H9 (cell line): Measurements from ENCODE around the gene PACSIN2. TPM values are rescaled to one million over a fixed set of nuclear protein-coding genes. Genes with fewer than 3 reads are reported as not detected.

Experiments used
- DNase-seq: peaks from one replicate; pipeline ENCODE4 v3.0.0-alpha.2; 2017
- H2AFZ ChIP-seq: one replicate; pipeline ENCODE4 v1.6.1; 2013; ENCODE audit warnings: mild to moderate bottlenecking, low read length, control low read depth, moderate library complexity
- H2AK5ac ChIP-seq: 2 replicates; pipeline ENCODE4 v1.6.1; 2013; ENCODE audit warnings: low read length, control low read depth, mixed read lengths; ENCODE audit not compliant: insufficient read length
- H2BK120ac ChIP-seq: one replicate; pipeline ENCODE4 v1.6.1; 2013; ENCODE audit warnings: low read depth, mild to moderate bottlenecking, low read length, control low read depth, inconsistent platforms; ENCODE audit not compliant: poor library complexity, severe bottlenecking
- H2BK12ac ChIP-seq: 2 replicates; pipeline ENCODE4 v1.6.1; 2013; ENCODE audit warnings: low read length, control low read depth, mixed read lengths, low read depth; ENCODE audit not compliant: insufficient read length
- H2BK15ac ChIP-seq: 2 replicates; pipeline ENCODE4 v1.6.1; 2013; ENCODE audit warnings: low read depth, low read length, control low read depth
- H2BK20ac ChIP-seq: one replicate; pipeline ENCODE4 v1.6.1; 2013; ENCODE audit warnings: low read depth, mild to moderate bottlenecking, low read length, control low read depth, inconsistent platforms; ENCODE audit not compliant: poor library complexity, severe bottlenecking
- H2BK5ac ChIP-seq: 2 replicates; pipeline ENCODE4 v1.6.1; 2013; ENCODE audit warnings: low read length, control low read depth, mixed read lengths; ENCODE audit not compliant: insufficient read length
- H3K14ac ChIP-seq: 2 replicates; pipeline ENCODE4 v1.6.1; 2013; ENCODE audit warnings: low read length, control low read depth; ENCODE audit not compliant: insufficient read depth
- H3K18ac ChIP-seq: 2 replicates; pipeline ENCODE4 v1.6.1; 2013; ENCODE audit warnings: low read depth, mild to moderate bottlenecking, mixed read lengths, low read length, control low read depth; ENCODE audit not compliant: insufficient read length
- H3K23ac ChIP-seq: 2 replicates; pipeline ENCODE4 v1.6.1; 2013; ENCODE audit warnings: low read length, control low read depth, mixed read lengths, low read depth; ENCODE audit not compliant: insufficient read length
- H3K23me2 ChIP-seq: 2 replicates; pipeline ENCODE4 v1.6.1; 2013; ENCODE audit warnings: low read depth, mild to moderate bottlenecking, mixed read lengths, low read length, control low read depth; ENCODE audit not compliant: insufficient read length, poor library complexity, severe bottlenecking
- H3K27ac ChIP-seq: 2 replicates; pipeline ENCODE4 v1.5.1; 2013; ENCODE audit warnings: low read length, control low read depth, mixed read lengths, low read depth; ENCODE audit not compliant: insufficient read length
- H3K27me3 ChIP-seq: 2 replicates; pipeline ENCODE4 v1.6.1; 2013; ENCODE audit warnings: low read length, control low read depth, inconsistent platforms; ENCODE audit not compliant: insufficient read depth
- H3K4ac ChIP-seq: 2 replicates; pipeline ENCODE4 v1.6.1; 2013; ENCODE audit warnings: low read depth, mild to moderate bottlenecking, control low read depth, inconsistent platforms, low read length, moderate library complexity
- H3K4me1 ChIP-seq: 2 replicates; pipeline ENCODE4 v1.6.1; 2013; ENCODE audit warnings: low read length, control low read depth, inconsistent platforms; ENCODE audit not compliant: insufficient read depth
- H3K4me2 ChIP-seq: 2 replicates; pipeline ENCODE4 v1.6.1; 2013; ENCODE audit warnings: low read length, control low read depth, mixed read lengths; ENCODE audit not compliant: insufficient read length, insufficient read depth
- H3K56ac ChIP-seq: 2 replicates; pipeline ENCODE4 v1.6.1; 2013; ENCODE audit warnings: low read depth, mild to moderate bottlenecking, mixed read lengths, low read length, control low read depth; ENCODE audit not compliant: insufficient read length
- H3K79me1 ChIP-seq: 2 replicates; pipeline ENCODE4 v1.6.1; 2013; ENCODE audit warnings: low read depth, mild to moderate bottlenecking, moderate library complexity, low read length, control low read depth, inconsistent platforms; ENCODE audit not compliant: insufficient read depth, poor library complexity, severe bottlenecking
- H3K79me2 ChIP-seq: 2 replicates; pipeline ENCODE4 v1.6.1; 2013; ENCODE audit warnings: low read length, control low read depth, inconsistent platforms; ENCODE audit not compliant: insufficient read depth
- H3K9ac ChIP-seq: 2 replicates; pipeline ENCODE4 v1.6.1; 2013; ENCODE audit warnings: low read length, control low read depth, mixed read lengths; ENCODE audit not compliant: insufficient read length; ENCODE audit errors: extremely low read depth
- H3K9me3 ChIP-seq: one replicate; pipeline ENCODE4 v1.6.1; 2013; ENCODE audit warnings: low read depth, low read length, inconsistent platforms; ENCODE audit not compliant: control insufficient read depth
- H3T11ph ChIP-seq: one replicate; pipeline ENCODE4 v1.6.1; 2013; ENCODE audit warnings: mild to moderate bottlenecking, low read length, control low read depth, inconsistent platforms
- H4K20me1 ChIP-seq: one replicate; pipeline ENCODE4 v1.6.1; 2013; ENCODE audit not compliant: control insufficient read depth, insufficient read length, insufficient read depth
- H4K5ac ChIP-seq: 2 replicates; pipeline ENCODE4 v1.6.1; 2013; ENCODE audit warnings: low read depth, mild to moderate bottlenecking, mixed read lengths, low read length, control low read depth; ENCODE audit not compliant: insufficient read length
- H4K8ac ChIP-seq: replicated peaks from 2 replicates; pipeline ENCODE4 v1.6.1; 2013; ENCODE audit warnings: low read length, control low read depth, mixed read lengths, low read depth; ENCODE audit not compliant: insufficient read length
- H4K91ac ChIP-seq: 2 replicates; pipeline ENCODE4 v1.6.1; 2013; ENCODE audit warnings: low read depth, mild to moderate bottlenecking, moderate library complexity, mixed read lengths, low read length, control low read depth; ENCODE audit not compliant: insufficient read length
- H3K27ac Mint-ChIP-seq, 3 experiments: 2 replicates in 2 of 3; 3 replicates in 1 of 3; pipeline ENCODE4 v1.8.0; 2020 to 2021; ENCODE audit warnings: mixed read lengths in 3 of 3, mild to moderate bottlenecking in 1 of 3, moderate library complexity in 1 of 3
- H3K27me3 Mint-ChIP-seq: 2 replicates; pipeline ENCODE4 v1.8.0; 2021; ENCODE audit warnings: low read depth, mild to moderate bottlenecking, moderate library complexity, mixed read lengths
- H3K36me3 Mint-ChIP-seq, 3 experiments: 2 replicates in 2 of 3; 3 replicates in 1 of 3; pipeline ENCODE4 v1.8.0; 2020 to 2021; ENCODE audit warnings: low read depth in 3 of 3, mixed read lengths in 3 of 3; ENCODE audit not compliant: insufficient read depth in 1 of 3
- H3K4me1 Mint-ChIP-seq, 2 experiments: 2 replicates each; pipeline ENCODE4 v1.8.0; 2020; ENCODE audit warnings: mixed read lengths in 2 of 2
- H3K4me3 Mint-ChIP-seq, 2 experiments: 2 replicates in 1 of 2; 3 replicates in 1 of 2; pipeline ENCODE4 v1.8.0; 2020 to 2021; ENCODE audit warnings: mild to moderate bottlenecking in 2 of 2, mixed read lengths in 2 of 2, moderate library complexity in 1 of 2
- H3K9me3 Mint-ChIP-seq, 2 experiments: 2 replicates in 1 of 2; 3 replicates in 1 of 2; pipeline ENCODE4 v1.8.0; 2020; ENCODE audit warnings: mild to moderate bottlenecking in 2 of 2, mixed read lengths in 2 of 2, moderate library complexity in 1 of 2
- WGBS: extraction: QIAGEN DNeasy Blood & Tissue Kit; methylation state at CpG from one replicate; pipeline ENCODE4 v1.1.7; 2013; ENCODE audit warnings: missing lambda C conversion rate, low lambda C conversion rate, mixed read lengths; ENCODE audit not compliant: insufficient read length; ENCODE audit errors: extremely low coverage; 5-methylcytosine and 5-hydroxymethylcytosine counted together
- total RNA-seq: library from RNA; stranded (reverse); gene quantifications from 2 replicates; pipeline ENCODE4 v1.2.1, GENCODE V29; 2021
- TF ChIP-seq, protein P1 (sequence below): fragments of 200-600 bp; sonication (generic); conservative IDR thresholded peaks from 3 replicates; pipeline ENCODE4 v1.8.0; 2021; ENCODE audit warnings: antibody characterized with exemption, mild to moderate bottlenecking

The PACSIN2 gene
- total RNA-seq, 1 experiment from 2014 or later = 62.3 TPM

DNA sequence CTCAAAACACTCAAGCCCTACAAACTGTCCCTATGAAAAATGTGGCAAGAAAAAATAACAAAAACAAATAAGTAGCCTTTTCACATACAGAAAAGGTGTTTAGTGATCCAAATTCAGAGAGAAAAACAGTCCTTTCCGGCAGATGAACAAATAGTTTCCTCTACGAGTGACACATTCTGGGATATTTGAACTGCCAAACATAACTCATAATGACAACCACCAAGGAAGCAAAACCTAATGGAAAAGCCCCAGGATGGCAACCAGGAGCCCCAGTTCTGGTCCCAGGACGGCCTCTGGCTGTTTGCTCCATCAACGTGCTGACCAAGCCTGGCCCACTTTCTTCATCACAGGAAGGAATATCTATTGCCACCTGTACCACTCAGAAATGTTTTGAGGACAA is 6.0 kb downstream of the PACSIN2 start:
- no peak overlapping the region for H3K14ac ChIP-seq
- DNase-seq = no peak
- H3K79me2 ChIP-seq = peaks cover 52% of the 10 kb centered on the region; the same call in 1 of the 2 replicates
- H2BK5ac ChIP-seq = no peak overlapping the region
- H3K27ac ChIP-seq = no peak overlapping the region
- H3T11ph ChIP-seq = no peak overlapping the region
- no peak overlapping the region for H4K8ac ChIP-seq
- no peak overlapping the region for H3K27ac Mint-ChIP-seq
- H3K36me3 Mint-ChIP-seq = peaks cover 0 to under 1% (median 0%) of the 10 kb centered on the region in 3 experiments; a peak in 2 of 7 replicates
- no peaks in the 10 kb centered on the region for H3K9me3 ChIP-seq
- H3K4me2 ChIP-seq = no peak overlapping the region
- H3K56ac ChIP-seq = no peak overlapping the region
- no peaks in the 10 kb centered on the region; the same call in 1 of the 2 replicates for H3K27me3 Mint-ChIP-seq
- H2BK120ac ChIP-seq = no peak overlapping the region
- H3K9me3 Mint-ChIP-seq = no peaks in the 10 kb centered on the region
- TF ChIP-seq, protein P1, sequence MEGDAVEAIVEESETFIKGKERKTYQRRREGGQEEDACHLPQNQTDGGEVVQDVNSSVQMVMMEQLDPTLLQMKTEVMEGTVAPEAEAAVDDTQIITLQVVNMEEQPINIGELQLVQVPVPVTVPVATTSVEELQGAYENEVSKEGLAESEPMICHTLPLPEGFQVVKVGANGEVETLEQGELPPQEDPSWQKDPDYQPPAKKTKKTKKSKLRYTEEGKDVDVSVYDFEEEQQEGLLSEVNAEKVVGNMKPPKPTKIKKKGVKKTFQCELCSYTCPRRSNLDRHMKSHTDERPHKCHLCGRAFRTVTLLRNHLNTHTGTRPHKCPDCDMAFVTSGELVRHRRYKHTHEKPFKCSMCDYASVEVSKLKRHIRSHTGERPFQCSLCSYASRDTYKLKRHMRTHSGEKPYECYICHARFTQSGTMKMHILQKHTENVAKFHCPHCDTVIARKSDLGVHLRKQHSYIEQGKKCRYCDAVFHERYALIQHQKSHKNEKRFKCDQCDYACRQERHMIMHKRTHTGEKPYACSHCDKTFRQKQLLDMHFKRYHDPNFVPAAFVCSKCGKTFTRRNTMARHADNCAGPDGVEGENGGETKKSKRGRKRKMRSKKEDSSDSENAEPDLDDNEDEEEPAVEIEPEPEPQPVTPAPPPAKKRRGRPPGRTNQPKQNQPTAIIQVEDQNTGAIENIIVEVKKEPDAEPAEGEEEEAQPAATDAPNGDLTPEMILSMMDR = no peak
- no peak overlapping the region for H3K4me3 Mint-ChIP-seq
- H3K23ac ChIP-seq = no peak overlapping the region
- no peak overlapping the region for H2BK15ac ChIP-seq
- H3K9ac ChIP-seq = no peak overlapping the region
- no peak overlapping the region for H2AK5ac ChIP-seq
- H3K4me1 ChIP-seq = peaks cover 8% of the 10 kb centered on the region; the same call in 1 of the 2 replicates
- H3K79me1 ChIP-seq = peaks cover 3% of the 10 kb centered on the region
- H3K18ac ChIP-seq = no peak overlapping the region
- H3K4me1 Mint-ChIP-seq = peaks cover 60% of the 10 kb centered on the region in 2 experiments
- no peaks in the 10 kb centered on the region for H3K27me3 ChIP-seq
- H3K23me2 ChIP-seq = peaks cover 3% of the 10 kb centered on the region
- H2BK20ac ChIP-seq = no peak overlapping the region
- no peak overlapping the region for H2AFZ ChIP-seq
- WGBS = no CpG with 5 or more reads among the region's 4 CpGs
- no peak overlapping the region for H3K4ac ChIP-seq
- H4K5ac ChIP-seq = no peak overlapping the region
- no peak overlapping the region for H4K91ac ChIP-seq
- H4K20me1 ChIP-seq = no peaks in the 10 kb centered on the region
- H2BK12ac ChIP-seq = no peak overlapping the region
